HCT116 (cell line): ENCODE results near the gene PRKCH. TPM values are rescaled to one million over a fixed set of nuclear protein-coding genes. Genes with fewer than 3 reads are reported as not detected.

Experiments
- ATAC-seq: fragments of 200-7000 bp; cut with Tn5 transposase; 2 replicates; pipeline ENCODE4 v1.9.1; 2020; ENCODE audit warnings: mild to moderate bottlenecking, moderate library complexity
- BruUV-seq: library from RNA; stranded (reverse); fragments of 400-500 nt; replicated peaks from 2 replicates; lab custom pipeline; 2021; lab: Mats Ljungman, UMichigan
- CTCF ChIA-PET: fragments of 300-600 bp; sonication (Branson Sonifier 250); formaldehyde crosslinking; loops from one replicate; lab custom pipeline; 2021; ENCODE audit warnings: antibody characterized with exemption; lab: Charles Lee
- POLR2A ChIA-PET: fragments of 300-600, 350-600 bp; sonication (Branson Sonifier 250); formaldehyde crosslinking; loops from one replicate; lab custom pipeline; 2021; ENCODE audit warnings: antibody characterized with exemption; lab: Charles Lee
- RAD21 ChIA-PET, 2 experiments: fragments of 300-600 bp; sonication (Branson Sonifier 250); formaldehyde crosslinking; loops; one replicate each; lab custom pipeline; 2023; ENCODE audit warnings: low total read pairs in 2 of 2; ENCODE audit not compliant: uncharacterized antibody in 2 of 2, unreplicated experiment in 2 of 2, low non-redundant PET in 1 of 2; lab: Charles Lee
- DNase-seq: peaks from one replicate; pipeline ENCODE4 v3.0.0-alpha.2; 2010; ENCODE audit warnings: low read depth, low spot score
- H2AFZ ChIP-seq: fragments of 200-600 bp; shearing (Covaris generic), sonication (generic); 2 replicates; pipeline ENCODE4 v1.6.1; 2017; ENCODE audit warnings: low read depth, mixed run types, mixed read lengths, antibody characterized with exemption, low read length; ENCODE audit not compliant: poor library complexity, severe bottlenecking
- H3K27ac ChIP-seq: 2 replicates; pipeline ENCODE4 v1.5.1; 2012; ENCODE audit warnings: low read depth, low read length
- H3K27me3 ChIP-seq: fragments of 200-600 bp; sonication (generic); 2 replicates; pipeline ENCODE4 v1.6.1; 2016; ENCODE audit warnings: mixed run types, low read length, mixed read lengths; ENCODE audit not compliant: insufficient read depth
- H3K36me3 ChIP-seq, 2 experiments: fragments of 200-500 bp in 1 of 2; fragments of 200-600 bp in 1 of 2; sonication (Bioruptor generic) in 1 of 2; sonication (generic) in 1 of 2; 2 replicates each; pipeline versions ENCODE4 v1.5.1 to v1.6.1; 2014 to 2016; ENCODE audit warnings: low read length in 2 of 2, inconsistent platforms in 1 of 2, mixed read lengths in 1 of 2, mixed run types in 1 of 2; ENCODE audit not compliant: insufficient read depth in 2 of 2, control insufficient read depth in 1 of 2
- H3K4me1 ChIP-seq, 2 experiments: fragments of 200-600 bp in 1 of 2; sonication (generic) in 1 of 2; 2 replicates each; pipeline versions ENCODE4 v1.5.1 to v1.6.1; 2012 to 2017; ENCODE audit warnings: low read length in 2 of 2, inconsistent platforms in 1 of 2, mild to moderate bottlenecking in 1 of 2, mixed read lengths in 1 of 2, mixed run types in 1 of 2, moderate library complexity in 1 of 2; ENCODE audit not compliant: insufficient read depth in 2 of 2, control insufficient read depth in 1 of 2
- H3K4me2 ChIP-seq: fragments of 200-600 bp; sonication (generic); 2 replicates; pipeline ENCODE4 v1.6.1; 2017; ENCODE audit warnings: mixed run types, low read length, mixed read lengths
- H3K4me3 ChIP-seq, 2 experiments: fragments of 200-600 bp in 1 of 2; sonication (generic) in 1 of 2; replicated peaks in 1 of 2; 2 replicates each; pipeline ENCODE4 v1.5.1; 2011 to 2016; ENCODE audit warnings: low read length in 2 of 2, control low read depth in 1 of 2, low read depth in 1 of 2, mild to moderate bottlenecking in 1 of 2, mixed read lengths in 1 of 2, mixed run types in 1 of 2
- H3K79me2 ChIP-seq: fragments of 200-600 bp; sonication (generic); 2 replicates; pipeline ENCODE4 v1.6.1; 2017; ENCODE audit warnings: mild to moderate bottlenecking, mixed run types, low read length, moderate library complexity, mixed read lengths; ENCODE audit not compliant: insufficient read depth
- H3K9ac ChIP-seq: fragments of 200-600 bp; sonication (generic); 2 replicates; pipeline ENCODE4 v1.6.1; 2016; ENCODE audit warnings: low read length, mixed read lengths
- H3K9me2 ChIP-seq: fragments of 200-600 bp; sonication (generic), shearing (Covaris generic); 2 replicates; pipeline ENCODE4 v1.6.1; 2017; ENCODE audit warnings: mixed run types, mild to moderate bottlenecking, moderate library complexity; ENCODE audit not compliant: insufficient read depth
- H3K9me3 ChIP-seq, 2 experiments: fragments of 200-500 bp in 1 of 2; fragments of 200-600 bp in 1 of 2; sonication (Bioruptor generic) in 1 of 2; sonication (generic) in 1 of 2; 2 replicates each; pipeline ENCODE4 v1.6.1; 2014 to 2017; ENCODE audit warnings: low read length in 2 of 2, mixed read lengths in 2 of 2, inconsistent platforms in 1 of 2, low read depth in 1 of 2, mild to moderate bottlenecking in 1 of 2, mixed run types in 1 of 2, moderate library complexity in 1 of 2; ENCODE audit not compliant: control insufficient read depth in 1 of 2, insufficient read depth in 1 of 2
- H4K20me1 ChIP-seq: fragments of 200-600 bp; sonication (generic), shearing (Covaris generic); 2 replicates; pipeline ENCODE4 v1.6.1; 2017; ENCODE audit warnings: mixed run types, mild to moderate bottlenecking, moderate library complexity; ENCODE audit not compliant: insufficient read depth
- CEBPB ChIP-seq: IDR thresholded peaks from 2 replicates; pipeline ENCODE4 v1.6.1; 2012; ENCODE audit warnings: low read depth
- EGR1 ChIP-seq: IDR thresholded peaks from 2 replicates; pipeline ENCODE4 v1.6.1; 2012; ENCODE audit warnings: low read depth
- EZH2 ChIP-seq: fragments of 200-600 bp; sonication (generic); IDR thresholded peaks from 2 replicates; pipeline ENCODE4 v1.6.1; 2017; ENCODE audit warnings: antibody characterized with exemption, mixed run types
- EZH2phosphoT487 ChIP-seq: fragments of 200-600 bp; IDR thresholded peaks from 2 replicates; pipeline ENCODE4 v1.6.1; 2018; ENCODE audit warnings: antibody characterized with exemption, borderline replicate concordance
- JUND ChIP-seq: IDR thresholded peaks from 2 replicates; pipeline ENCODE4 v1.6.1; 2012
- POLR2A ChIP-seq: IDR thresholded peaks from 2 replicates; pipeline ENCODE4 v1.7.0; 2011; ENCODE audit warnings: borderline replicate concordance; ENCODE audit not compliant: insufficient read depth, insufficient read length; ENCODE audit errors: extremely low read depth
- POLR2AphosphoS5 ChIP-seq: IDR thresholded peaks from 2 replicates; pipeline ENCODE4 v1.6.1; 2011; ENCODE audit warnings: mild to moderate bottlenecking, low read depth, low read length, moderate library complexity
- RAD21 ChIP-seq: IDR thresholded peaks from 2 replicates; pipeline ENCODE4 v1.6.1; 2012; ENCODE audit warnings: low read depth, mild to moderate bottlenecking
- SRF ChIP-seq: IDR thresholded peaks from 2 replicates; pipeline ENCODE4 v1.6.1; 2012; ENCODE audit warnings: low read depth
- YY1 ChIP-seq: IDR thresholded peaks from 2 replicates; pipeline ENCODE4 v1.6.1; 2011; ENCODE audit warnings: low read length, low read depth, moderate library complexity, mild to moderate bottlenecking; ENCODE audit not compliant: insufficient replicate concordance; ENCODE audit errors: extremely low read depth
- ZFX ChIP-seq: fragments of 450-650 bp; IDR thresholded peaks from 2 replicates; pipeline ENCODE4 v1.6.1; 2017
- intact Hi-C: fragments of 100-400 bp; cut with micrococcal nuclease; formaldehyde crosslinking; loops from 2 replicates; pipeline ENCODE4 v1.10.0; 2022
- total RNA-seq: library from RNA; stranded (reverse); gene quantifications from one replicate; pipeline ENCODE4 v1.2.1, GENCODE V29; 2021; ENCODE audit not compliant: unreplicated experiment
- TF ChIP-seq, protein P1 (sequence below): IDR thresholded peaks from 2 replicates; pipeline ENCODE4 v1.6.1; 2012; ENCODE audit warnings: low read depth
- TF ChIP-seq, protein P2 (sequence below): IDR thresholded peaks from 2 replicates; pipeline ENCODE4 v1.6.1; 2012
- TF ChIP-seq, protein P3 (sequence below): IDR thresholded peaks from 2 replicates; pipeline ENCODE4 v1.6.1; 2012
- TF ChIP-seq, protein P4 (sequence below): IDR thresholded peaks from 2 replicates; pipeline ENCODE4 v1.6.1; 2011; ENCODE audit warnings: mild to moderate bottlenecking, low read length, moderate library complexity; ENCODE audit not compliant: insufficient replicate concordance; ENCODE audit errors: extremely low read depth
- TF ChIP-seq, protein P5 (sequence below), 3 experiments: fragments of 200-600 bp in 1 of 3; sonication (generic) in 1 of 3; IDR thresholded peaks in 2 of 3; conservative IDR thresholded peaks in 1 of 3; 2 replicates each; pipeline ENCODE4 v1.5.1; 2012 to 2017; ENCODE audit warnings: low read depth in 2 of 3, low read length in 2 of 3, antibody characterized with exemption in 1 of 3, borderline replicate concordance in 1 of 3, control low read depth in 1 of 3, mild to moderate bottlenecking in 1 of 3, mixed read lengths in 1 of 3, mixed run types in 1 of 3, moderate library complexity in 1 of 3; ENCODE audit not compliant: insufficient read depth in 1 of 3

Gene PRKCH
- total RNA-seq, 1 experiment from 2014 or later: 16.6 TPM

DNA sequence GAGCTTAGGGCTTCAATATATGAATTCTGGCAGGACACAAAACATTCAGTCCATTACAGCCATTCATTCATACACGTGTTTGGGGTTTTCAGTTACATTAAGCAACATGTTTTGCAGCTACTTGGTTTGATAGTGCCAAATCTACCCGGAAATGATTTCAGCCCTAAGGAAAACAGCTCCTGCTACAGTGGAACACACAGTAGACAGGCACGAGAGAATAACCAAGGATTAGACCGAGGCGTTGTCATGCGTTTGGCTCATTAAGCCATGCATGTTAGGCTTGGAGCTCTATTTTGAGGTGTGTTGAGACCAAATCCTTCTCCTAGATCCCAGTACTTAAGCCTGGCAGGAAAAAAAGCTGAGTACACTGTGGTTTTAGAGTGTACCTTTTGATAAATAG lies 177.4 kb downstream of the PRKCH start:
- ChIA-PET RAD21 (no interaction called here), CTCF (no interaction called here), POLR2A (interaction anchor here (1.0 kb wide), 1 partner anchor 263 kb away, joined by 3 read pairs; the partner anchor contains the start of gene SNAPC1)
- Histone ChIP-seq H3K9ac (no peak overlapping the region), H3K27ac (no peak overlapping the region), H3K9me3 (no peaks in the 10 kb centered on the region), H3K27me3 (no peaks in the 10 kb centered on the region), H4K20me1 (no peaks in the 10 kb centered on the region), H3K79me2 (no peaks in the 10 kb centered on the region), H2AFZ (no peak overlapping the region), H3K36me3 (no peaks in the 10 kb centered on the region), H3K4me1 (peaks cover under 1% of the 10 kb centered on the region in 2 experiments; a peak in 2 of 4 replicates), H3K9me2 (no peaks in the 10 kb centered on the region), H3K4me2 (no peak overlapping the region), H3K4me3 (no peak overlapping the region)
- intact Hi-C loops: no loop called here
- ATAC-seq (no peak), DNase-seq (no peak)
- TF ChIP-seq SRF: no peak
- TF ChIP-seq, protein P1, sequence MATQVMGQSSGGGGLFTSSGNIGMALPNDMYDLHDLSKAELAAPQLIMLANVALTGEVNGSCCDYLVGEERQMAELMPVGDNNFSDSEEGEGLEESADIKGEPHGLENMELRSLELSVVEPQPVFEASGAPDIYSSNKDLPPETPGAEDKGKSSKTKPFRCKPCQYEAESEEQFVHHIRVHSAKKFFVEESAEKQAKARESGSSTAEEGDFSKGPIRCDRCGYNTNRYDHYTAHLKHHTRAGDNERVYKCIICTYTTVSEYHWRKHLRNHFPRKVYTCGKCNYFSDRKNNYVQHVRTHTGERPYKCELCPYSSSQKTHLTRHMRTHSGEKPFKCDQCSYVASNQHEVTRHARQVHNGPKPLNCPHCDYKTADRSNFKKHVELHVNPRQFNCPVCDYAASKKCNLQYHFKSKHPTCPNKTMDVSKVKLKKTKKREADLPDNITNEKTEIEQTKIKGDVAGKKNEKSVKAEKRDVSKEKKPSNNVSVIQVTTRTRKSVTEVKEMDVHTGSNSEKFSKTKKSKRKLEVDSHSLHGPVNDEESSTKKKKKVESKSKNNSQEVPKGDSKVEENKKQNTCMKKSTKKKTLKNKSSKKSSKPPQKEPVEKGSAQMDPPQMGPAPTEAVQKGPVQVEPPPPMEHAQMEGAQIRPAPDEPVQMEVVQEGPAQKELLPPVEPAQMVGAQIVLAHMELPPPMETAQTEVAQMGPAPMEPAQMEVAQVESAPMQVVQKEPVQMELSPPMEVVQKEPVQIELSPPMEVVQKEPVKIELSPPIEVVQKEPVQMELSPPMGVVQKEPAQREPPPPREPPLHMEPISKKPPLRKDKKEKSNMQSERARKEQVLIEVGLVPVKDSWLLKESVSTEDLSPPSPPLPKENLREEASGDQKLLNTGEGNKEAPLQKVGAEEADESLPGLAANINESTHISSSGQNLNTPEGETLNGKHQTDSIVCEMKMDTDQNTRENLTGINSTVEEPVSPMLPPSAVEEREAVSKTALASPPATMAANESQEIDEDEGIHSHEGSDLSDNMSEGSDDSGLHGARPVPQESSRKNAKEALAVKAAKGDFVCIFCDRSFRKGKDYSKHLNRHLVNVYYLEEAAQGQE: no peak
- TF ChIP-seq ZFX: no peak
- TF ChIP-seq POLR2A: no peak
- TF ChIP-seq EGR1: no peak
- TF ChIP-seq, protein P2, sequence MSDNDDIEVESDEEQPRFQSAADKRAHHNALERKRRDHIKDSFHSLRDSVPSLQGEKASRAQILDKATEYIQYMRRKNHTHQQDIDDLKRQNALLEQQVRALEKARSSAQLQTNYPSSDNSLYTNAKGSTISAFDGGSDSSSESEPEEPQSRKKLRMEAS: no peak
- TF ChIP-seq, protein P3, sequence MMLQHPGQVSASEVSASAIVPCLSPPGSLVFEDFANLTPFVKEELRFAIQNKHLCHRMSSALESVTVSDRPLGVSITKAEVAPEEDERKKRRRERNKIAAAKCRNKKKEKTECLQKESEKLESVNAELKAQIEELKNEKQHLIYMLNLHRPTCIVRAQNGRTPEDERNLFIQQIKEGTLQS: no peak
- TF ChIP-seq, protein P4, sequence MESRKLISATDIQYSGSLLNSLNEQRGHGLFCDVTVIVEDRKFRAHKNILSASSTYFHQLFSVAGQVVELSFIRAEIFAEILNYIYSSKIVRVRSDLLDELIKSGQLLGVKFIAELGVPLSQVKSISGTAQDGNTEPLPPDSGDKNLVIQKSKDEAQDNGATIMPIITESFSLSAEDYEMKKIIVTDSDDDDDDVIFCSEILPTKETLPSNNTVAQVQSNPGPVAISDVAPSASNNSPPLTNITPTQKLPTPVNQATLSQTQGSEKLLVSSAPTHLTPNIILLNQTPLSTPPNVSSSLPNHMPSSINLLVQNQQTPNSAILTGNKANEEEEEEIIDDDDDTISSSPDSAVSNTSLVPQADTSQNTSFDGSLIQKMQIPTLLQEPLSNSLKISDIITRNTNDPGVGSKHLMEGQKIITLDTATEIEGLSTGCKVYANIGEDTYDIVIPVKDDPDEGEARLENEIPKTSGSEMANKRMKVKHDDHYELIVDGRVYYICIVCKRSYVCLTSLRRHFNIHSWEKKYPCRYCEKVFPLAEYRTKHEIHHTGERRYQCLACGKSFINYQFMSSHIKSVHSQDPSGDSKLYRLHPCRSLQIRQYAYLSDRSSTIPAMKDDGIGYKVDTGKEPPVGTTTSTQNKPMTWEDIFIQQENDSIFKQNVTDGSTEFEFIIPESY: no peak
- no peak for TF ChIP-seq EZH2phosphoT487
- TF ChIP-seq YY1: no peak
- TF ChIP-seq RAD21: no peak
- no peak for TF ChIP-seq JUND
- no peak for TF ChIP-seq EZH2
- TF ChIP-seq, protein P5, sequence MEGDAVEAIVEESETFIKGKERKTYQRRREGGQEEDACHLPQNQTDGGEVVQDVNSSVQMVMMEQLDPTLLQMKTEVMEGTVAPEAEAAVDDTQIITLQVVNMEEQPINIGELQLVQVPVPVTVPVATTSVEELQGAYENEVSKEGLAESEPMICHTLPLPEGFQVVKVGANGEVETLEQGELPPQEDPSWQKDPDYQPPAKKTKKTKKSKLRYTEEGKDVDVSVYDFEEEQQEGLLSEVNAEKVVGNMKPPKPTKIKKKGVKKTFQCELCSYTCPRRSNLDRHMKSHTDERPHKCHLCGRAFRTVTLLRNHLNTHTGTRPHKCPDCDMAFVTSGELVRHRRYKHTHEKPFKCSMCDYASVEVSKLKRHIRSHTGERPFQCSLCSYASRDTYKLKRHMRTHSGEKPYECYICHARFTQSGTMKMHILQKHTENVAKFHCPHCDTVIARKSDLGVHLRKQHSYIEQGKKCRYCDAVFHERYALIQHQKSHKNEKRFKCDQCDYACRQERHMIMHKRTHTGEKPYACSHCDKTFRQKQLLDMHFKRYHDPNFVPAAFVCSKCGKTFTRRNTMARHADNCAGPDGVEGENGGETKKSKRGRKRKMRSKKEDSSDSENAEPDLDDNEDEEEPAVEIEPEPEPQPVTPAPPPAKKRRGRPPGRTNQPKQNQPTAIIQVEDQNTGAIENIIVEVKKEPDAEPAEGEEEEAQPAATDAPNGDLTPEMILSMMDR (IDR thresholded peaks at IDR 0.05 in 2 of 3, conservative IDR thresholded peaks at IDR 0.05 in 1 of 3; ENCODE audit: borderline replicate concordance in 1 of 3, insufficient read depth in 1 of 3, low read depth in 2 of 3, low read length in 2 of 3): no peak
- no peak for TF ChIP-seq CEBPB
- no peak for TF ChIP-seq POLR2AphosphoS5
- no TSS peak for BruUV-seq
